HG02642 (cell line): Measurements from ENCODE around the gene CNTFR.

Source experiments
- ATAC-seq: cut with Tn5 transposase; IDR thresholded peaks from one replicate; pipeline ENCODE4 v1.9.1; 2021; ENCODE audit warnings: mild to moderate bottlenecking; ENCODE audit not compliant: unreplicated experiment, poor library complexity

CNTFR gene

DNA sequence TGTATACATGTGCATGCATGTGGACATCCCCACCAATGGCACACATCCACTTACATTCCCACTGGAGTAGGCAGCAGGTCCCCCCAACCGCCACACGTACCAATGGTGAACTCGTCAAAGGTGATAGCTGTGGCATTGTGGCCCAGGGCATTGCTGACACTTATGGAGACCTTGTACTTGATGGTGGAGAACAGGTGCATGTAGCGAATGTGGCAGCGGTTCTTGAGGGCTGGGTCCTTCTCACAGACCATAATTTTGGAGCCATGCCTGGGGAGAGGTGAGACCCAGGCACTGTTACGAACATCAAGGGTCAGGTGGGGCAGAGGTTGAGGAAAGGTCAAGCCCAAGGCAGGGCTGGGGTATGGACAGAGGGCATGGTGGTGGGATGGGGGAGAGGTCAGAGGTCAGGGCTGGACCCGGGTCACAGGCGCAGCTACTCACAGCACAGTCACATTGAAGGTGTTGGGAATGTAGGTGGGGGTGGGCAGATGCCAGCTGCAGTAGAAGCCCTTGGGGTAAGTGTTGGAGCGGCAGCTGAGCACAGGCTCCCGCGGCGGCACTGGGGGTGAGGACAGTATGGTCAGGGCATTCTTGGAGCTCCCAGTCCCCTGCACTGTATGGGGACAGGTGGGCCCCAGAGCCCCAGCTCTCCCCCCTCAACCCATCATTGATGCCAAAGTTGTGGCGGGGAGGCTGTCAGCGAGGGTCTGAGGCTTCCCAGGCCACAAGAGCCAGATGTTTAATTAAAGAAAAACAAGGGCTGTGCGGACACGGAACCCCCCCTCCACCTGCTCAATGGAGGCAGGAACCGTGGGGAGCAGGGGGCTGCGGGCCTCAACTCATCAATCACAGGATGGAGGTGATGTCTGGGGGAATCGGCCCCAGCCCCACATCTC is 31.9 kb downstream of the CNTFR start:
- ATAC-seq, result no peak

- no peak for ATAC-seq
These were observed 32.6 kb downstream of the CNTFR start for GRCh38 chr9:34556949-34557348.

- no peak for ATAC-seq
These were observed 33.5 kb downstream of the CNTFR start for GRCh38 chr9:34555936-34556525.

- no peak for ATAC-seq
These were observed 34.0 kb downstream of the CNTFR start for GRCh38 chr9:34555500-34555899.

GRCh38 chr9:34555002-34555348 is 34.5 kb downstream of the CNTFR start:
- no peak for ATAC-seq

DNA sequence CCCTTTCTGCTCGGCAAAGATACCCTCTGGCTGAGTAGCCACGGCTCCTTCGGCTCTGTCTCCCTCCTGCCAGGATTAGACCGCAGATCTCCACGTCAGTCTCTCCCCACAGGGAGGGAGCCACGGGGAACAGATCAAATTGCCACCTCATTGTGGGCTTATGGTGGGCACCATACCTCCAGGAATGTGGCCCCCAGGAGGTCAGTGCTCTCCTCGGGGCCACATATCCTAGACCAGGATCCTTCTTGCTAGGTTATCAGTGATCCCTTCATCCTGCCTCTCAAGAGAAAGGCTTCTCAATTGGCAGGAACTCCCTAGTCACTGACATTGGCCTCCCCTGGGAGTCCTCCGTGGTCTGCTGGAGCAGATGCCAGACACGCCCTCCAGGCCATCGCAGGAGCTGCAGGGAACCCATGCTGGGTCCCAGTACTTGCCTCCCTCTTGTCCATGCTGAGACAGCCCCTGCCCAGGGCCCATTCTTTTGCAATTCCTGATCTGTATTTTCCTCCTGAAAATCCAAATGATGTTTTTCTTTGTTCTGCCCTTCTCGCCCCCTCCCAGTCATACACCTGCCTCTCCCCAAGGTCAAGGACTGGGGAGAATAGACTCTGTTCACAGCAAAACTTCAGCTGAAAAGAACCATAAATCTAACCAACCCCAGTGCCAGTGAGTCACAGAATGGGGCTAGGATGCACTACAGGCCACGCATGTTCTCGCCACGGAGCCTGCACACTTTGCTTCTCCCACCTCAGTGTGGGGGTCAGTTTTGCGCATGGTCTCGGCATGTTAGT is 35.1 kb downstream of the CNTFR start:
- ATAC-seq, result no peak

DNA sequence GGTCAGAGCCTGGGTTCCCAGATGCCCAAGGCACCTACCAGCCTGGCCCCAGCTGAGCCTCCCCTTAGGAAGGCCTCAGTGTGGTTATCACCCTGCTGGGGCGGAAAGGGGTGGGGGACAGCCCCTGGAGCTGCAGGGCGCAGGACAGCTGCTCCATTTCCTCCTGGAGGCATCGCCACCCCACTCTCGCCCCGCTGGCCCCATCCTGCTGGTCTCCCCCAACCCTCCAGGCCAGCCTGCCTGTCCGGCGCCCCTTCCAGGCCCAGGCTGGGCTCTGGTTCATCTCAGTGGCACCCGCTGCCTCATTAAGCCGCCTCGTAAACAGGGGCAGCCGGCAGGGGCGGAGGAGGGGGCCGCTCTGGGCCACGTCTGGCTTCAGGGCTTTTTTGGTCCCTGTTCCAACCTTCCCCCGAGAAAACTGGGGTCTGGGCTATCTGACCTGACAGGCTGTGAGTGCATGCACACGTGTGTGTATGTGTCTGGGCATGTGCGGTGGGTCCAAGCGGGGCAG is 36.0 kb downstream of the CNTFR start:
- ATAC-seq, result no peak

DNA sequence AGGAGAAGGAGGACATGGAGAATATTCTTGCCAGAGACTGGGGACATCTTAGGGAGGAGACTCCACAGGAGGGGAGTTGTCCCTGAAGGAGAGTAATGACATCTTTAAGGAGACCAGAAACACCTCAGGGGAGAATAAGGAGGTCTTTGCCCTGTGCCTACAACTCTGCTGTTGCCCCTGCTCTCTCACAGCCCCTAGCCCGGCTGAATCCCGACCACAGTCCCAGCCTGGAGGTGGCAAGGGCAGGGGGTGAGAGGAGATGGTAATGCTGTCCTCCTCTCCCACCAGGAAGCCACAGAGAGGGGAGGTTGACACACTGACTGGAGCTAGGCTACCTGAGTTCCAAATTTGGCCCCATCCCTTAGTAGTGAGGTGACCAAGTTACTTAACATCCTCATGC is 36.5 kb downstream of the CNTFR start:
- ATAC-seq, result no peak

DNA sequence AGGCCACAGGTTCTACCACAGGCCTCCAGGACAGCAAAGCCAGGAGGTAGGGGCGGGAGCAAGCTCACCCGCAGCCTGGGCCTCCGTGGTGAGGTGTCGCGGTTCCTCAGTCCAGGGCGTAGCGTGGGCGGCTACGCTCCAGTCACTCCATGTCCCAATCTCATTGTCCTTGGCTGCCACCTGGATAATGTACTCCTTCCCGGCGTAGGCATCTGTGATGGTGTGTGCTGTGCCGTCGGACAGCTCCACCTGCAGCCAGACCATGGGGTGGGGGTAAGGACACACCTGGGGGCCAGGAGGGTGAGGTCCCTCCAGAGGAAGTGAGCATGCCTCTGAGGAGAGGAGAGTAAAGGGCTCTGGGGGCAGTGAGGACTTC is 36.9 kb downstream of the CNTFR start:
- no peak for ATAC-seq

DNA sequence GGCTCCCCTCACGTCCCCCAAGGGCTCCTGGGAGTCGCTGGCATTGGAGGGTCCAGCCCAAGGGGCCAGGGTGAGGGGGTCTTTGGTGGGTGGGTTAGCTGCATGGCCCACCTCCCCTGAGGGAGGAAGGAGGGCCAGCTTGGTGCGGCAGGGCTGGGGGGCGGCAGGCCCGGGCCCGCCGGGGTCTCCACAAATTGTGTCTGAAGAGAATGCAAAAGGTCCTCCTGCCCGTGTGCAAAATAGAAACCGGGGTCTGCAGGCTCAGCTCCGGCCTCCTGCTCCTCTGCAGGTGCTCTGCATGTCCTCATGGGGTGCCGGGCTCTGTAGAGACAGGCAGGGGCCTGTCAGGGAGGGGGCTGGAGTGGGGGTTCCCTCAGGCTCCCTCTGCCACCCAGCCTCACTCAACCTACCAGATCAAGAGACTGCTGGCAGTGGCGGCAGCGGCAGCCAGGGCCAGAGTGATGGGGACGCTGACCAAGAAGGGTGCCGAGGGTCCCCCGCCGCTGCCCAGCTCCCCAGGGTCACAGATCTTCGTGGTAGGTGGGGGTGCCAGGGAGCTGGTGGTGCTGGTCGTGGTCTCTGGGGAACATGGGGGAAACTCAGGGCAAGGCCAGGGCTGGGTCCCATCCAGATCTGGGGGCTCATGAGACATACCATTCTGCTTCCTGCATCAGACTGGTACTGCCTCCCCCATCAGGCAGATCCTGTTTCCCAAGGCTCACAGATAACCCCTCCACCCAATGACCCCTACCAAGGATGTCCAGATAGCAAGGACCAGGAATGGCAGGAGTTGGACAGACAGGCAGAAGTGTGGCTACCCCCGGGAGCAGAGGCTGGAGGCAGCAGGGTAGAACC is 37.5 kb downstream of the CNTFR start:
- ATAC-seq, result no peak

- no peak for ATAC-seq
These were observed 38.7 kb downstream of the CNTFR start for GRCh38 chr9:34550681-34551270.

DNA sequence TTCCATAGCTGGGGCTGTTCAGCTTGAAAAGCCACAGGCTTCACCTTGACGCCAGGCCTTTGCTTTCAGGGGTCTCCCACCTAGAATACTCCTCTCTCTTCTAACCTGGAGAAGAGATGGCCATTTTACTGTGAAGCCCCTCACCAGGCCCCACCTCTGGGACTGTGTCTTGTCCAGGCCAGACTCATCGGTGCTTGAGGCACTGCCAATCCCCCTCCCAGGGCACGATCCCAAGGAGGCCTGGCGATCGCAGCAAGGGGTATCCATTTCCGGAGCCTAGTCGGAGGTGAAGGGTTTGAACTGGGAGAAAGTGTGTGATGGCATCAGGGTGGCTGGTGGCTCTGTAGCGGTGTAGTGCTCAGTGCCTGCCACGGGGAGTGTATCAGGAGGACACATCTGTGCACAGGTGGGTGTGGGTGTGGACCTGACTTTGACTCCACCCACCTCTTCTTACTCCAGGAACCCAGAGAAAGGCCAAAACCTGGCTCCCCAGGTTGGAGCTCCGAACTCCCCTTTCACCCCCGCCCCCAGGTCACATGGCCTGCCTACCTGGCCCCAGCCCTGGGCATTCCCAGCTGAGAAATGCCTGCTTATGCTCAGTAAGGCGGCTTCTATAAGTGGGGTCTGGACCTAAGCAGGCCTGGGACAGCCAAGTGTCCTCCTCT is 39.4 kb downstream of the CNTFR start:
- ATAC-seq, result no peak

DNA sequence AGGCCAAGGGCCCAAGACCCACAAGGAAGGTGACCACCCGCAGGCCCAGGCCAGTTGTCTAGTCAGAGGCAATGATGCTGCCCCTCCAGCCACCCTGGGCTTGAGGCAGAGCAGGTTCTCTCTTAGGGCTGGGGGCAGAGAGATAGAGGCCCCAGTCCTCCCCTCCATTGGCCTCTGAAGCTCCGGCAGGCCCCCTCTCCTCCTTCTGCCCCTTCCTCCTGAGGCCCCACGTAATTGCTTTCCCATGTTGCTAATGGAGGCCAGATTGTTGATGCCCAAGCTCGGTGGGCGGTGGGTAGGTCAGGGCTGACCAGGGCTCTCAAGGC is 40.2 kb downstream of the CNTFR start:
- no peak for ATAC-seq

- ATAC-seq, result no peak
These were observed 41.4 kb downstream of the CNTFR start for GRCh38 chr9:34547960-34548611.

DNA sequence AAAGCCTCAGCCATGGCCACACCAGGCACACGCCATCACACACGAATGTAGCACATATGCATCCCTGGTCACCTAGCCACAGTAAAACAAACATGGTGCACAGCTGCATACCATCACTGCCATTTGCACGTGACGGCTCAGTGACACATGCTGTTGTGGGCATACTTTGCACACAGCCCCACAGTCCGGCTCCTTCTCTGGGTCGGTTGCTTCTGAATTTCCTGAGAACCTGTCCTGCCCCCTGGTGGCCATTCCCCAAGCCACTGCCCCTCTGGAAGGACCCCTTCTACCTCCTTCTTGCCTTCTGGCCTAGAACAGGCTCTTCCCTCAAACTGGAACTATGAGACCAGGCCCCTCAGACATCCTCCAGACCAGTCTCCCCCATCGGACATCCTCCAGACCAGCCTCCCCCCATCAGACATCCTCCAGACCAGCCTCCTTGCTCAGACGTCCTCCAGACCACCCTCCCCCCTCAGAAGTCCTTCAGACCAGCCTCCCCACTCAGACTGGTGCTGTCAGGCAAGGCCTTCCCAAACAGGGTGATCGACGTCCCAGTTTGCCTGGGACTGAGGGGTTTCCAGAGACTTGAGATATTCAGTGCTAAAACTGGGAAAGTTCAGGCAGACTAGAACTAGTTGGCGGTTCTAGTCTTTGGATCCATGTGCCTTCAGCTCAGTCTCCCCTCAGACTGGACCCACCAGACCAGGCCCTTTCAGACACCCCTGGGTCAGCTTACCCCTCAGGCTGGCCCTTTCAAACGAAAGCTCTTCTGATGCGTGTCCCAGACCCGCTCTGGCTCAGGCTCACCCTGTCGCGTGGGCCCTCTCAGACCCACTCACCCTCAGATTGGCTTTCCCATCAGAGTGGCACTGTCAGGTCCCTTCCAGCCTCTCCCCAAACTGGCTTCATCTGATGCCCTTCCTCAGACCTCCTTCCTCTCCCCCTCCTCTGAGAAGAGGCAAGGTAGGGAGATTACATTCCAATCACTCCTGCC is 42.4 kb downstream of the CNTFR start:
- no peak for ATAC-seq

- no peak for ATAC-seq
These were observed 43.3 kb downstream of the CNTFR start for GRCh38 chr9:34546102-34546833.

DNA sequence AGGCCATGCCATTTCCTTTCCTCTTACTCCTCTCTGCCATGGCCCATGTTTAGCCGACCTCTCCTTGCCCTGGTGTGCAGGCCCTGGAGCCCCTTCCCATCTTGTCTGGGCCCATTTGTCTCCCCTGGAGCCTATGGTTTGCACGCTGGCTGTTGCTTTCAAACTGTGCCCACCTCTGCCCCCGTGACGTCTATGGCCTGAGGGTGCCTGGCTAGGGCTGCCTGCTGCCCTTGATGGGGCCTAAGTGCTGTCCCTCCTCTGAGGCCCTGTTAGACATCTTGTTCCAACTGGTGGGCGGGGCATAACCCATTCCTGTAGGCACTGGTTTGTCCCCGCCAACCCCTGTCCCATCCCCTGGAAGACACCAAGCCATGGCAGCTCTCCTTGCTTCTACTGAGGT is 44.0 kb downstream of the CNTFR start:
- no peak for ATAC-seq
